H9 (cell line): ENCODE measurements around the gene LDHAL6B. TPM values are rescaled to one million over a fixed set of nuclear protein-coding genes. Genes with fewer than 3 reads are reported as not detected.
A peak's percentile ranks its signal among the peaks of the same experiment; 100 is the strongest.

Experiments used
- DNase-seq: peaks from one replicate; pipeline ENCODE4 v3.0.0-alpha.2; 2017
- H2AFZ ChIP-seq: one replicate; pipeline ENCODE4 v1.6.1; 2013; ENCODE audit warnings: mild to moderate bottlenecking, low read length, control low read depth, moderate library complexity
- H2AK5ac ChIP-seq: 2 replicates; pipeline ENCODE4 v1.6.1; 2013; ENCODE audit warnings: low read length, control low read depth, mixed read lengths; ENCODE audit not compliant: insufficient read length
- H2BK120ac ChIP-seq: one replicate; pipeline ENCODE4 v1.6.1; 2013; ENCODE audit warnings: low read depth, mild to moderate bottlenecking, low read length, control low read depth, inconsistent platforms; ENCODE audit not compliant: poor library complexity, severe bottlenecking
- H2BK12ac ChIP-seq: 2 replicates; pipeline ENCODE4 v1.6.1; 2013; ENCODE audit warnings: low read length, control low read depth, mixed read lengths, low read depth; ENCODE audit not compliant: insufficient read length
- H2BK15ac ChIP-seq: 2 replicates; pipeline ENCODE4 v1.6.1; 2013; ENCODE audit warnings: low read depth, low read length, control low read depth
- H2BK20ac ChIP-seq: one replicate; pipeline ENCODE4 v1.6.1; 2013; ENCODE audit warnings: low read depth, mild to moderate bottlenecking, low read length, control low read depth, inconsistent platforms; ENCODE audit not compliant: poor library complexity, severe bottlenecking
- H2BK5ac ChIP-seq: 2 replicates; pipeline ENCODE4 v1.6.1; 2013; ENCODE audit warnings: low read length, control low read depth, mixed read lengths; ENCODE audit not compliant: insufficient read length
- H3K14ac ChIP-seq: 2 replicates; pipeline ENCODE4 v1.6.1; 2013; ENCODE audit warnings: low read length, control low read depth; ENCODE audit not compliant: insufficient read depth
- H3K18ac ChIP-seq: 2 replicates; pipeline ENCODE4 v1.6.1; 2013; ENCODE audit warnings: low read depth, mild to moderate bottlenecking, mixed read lengths, low read length, control low read depth; ENCODE audit not compliant: insufficient read length
- H3K23ac ChIP-seq: 2 replicates; pipeline ENCODE4 v1.6.1; 2013; ENCODE audit warnings: low read length, control low read depth, mixed read lengths, low read depth; ENCODE audit not compliant: insufficient read length
- H3K23me2 ChIP-seq: 2 replicates; pipeline ENCODE4 v1.6.1; 2013; ENCODE audit warnings: low read depth, mild to moderate bottlenecking, mixed read lengths, low read length, control low read depth; ENCODE audit not compliant: insufficient read length, poor library complexity, severe bottlenecking
- H3K27ac ChIP-seq: 2 replicates; pipeline ENCODE4 v1.5.1; 2013; ENCODE audit warnings: low read length, control low read depth, mixed read lengths, low read depth; ENCODE audit not compliant: insufficient read length
- H3K27me3 ChIP-seq: 2 replicates; pipeline ENCODE4 v1.6.1; 2013; ENCODE audit warnings: low read length, control low read depth, inconsistent platforms; ENCODE audit not compliant: insufficient read depth
- H3K4ac ChIP-seq: 2 replicates; pipeline ENCODE4 v1.6.1; 2013; ENCODE audit warnings: low read depth, mild to moderate bottlenecking, control low read depth, inconsistent platforms, low read length, moderate library complexity
- H3K4me1 ChIP-seq: 2 replicates; pipeline ENCODE4 v1.6.1; 2013; ENCODE audit warnings: low read length, control low read depth, inconsistent platforms; ENCODE audit not compliant: insufficient read depth
- H3K4me2 ChIP-seq: 2 replicates; pipeline ENCODE4 v1.6.1; 2013; ENCODE audit warnings: low read length, control low read depth, mixed read lengths; ENCODE audit not compliant: insufficient read length, insufficient read depth
- H3K56ac ChIP-seq: 2 replicates; pipeline ENCODE4 v1.6.1; 2013; ENCODE audit warnings: low read depth, mild to moderate bottlenecking, mixed read lengths, low read length, control low read depth; ENCODE audit not compliant: insufficient read length
- H3K79me1 ChIP-seq: 2 replicates; pipeline ENCODE4 v1.6.1; 2013; ENCODE audit warnings: low read depth, mild to moderate bottlenecking, moderate library complexity, low read length, control low read depth, inconsistent platforms; ENCODE audit not compliant: insufficient read depth, poor library complexity, severe bottlenecking
- H3K79me2 ChIP-seq: 2 replicates; pipeline ENCODE4 v1.6.1; 2013; ENCODE audit warnings: low read length, control low read depth, inconsistent platforms; ENCODE audit not compliant: insufficient read depth
- H3K9ac ChIP-seq: 2 replicates; pipeline ENCODE4 v1.6.1; 2013; ENCODE audit warnings: low read length, control low read depth, mixed read lengths; ENCODE audit not compliant: insufficient read length; ENCODE audit errors: extremely low read depth
- H3K9me3 ChIP-seq: one replicate; pipeline ENCODE4 v1.6.1; 2013; ENCODE audit warnings: low read depth, low read length, inconsistent platforms; ENCODE audit not compliant: control insufficient read depth
- H3T11ph ChIP-seq: one replicate; pipeline ENCODE4 v1.6.1; 2013; ENCODE audit warnings: mild to moderate bottlenecking, low read length, control low read depth, inconsistent platforms
- H4K20me1 ChIP-seq: one replicate; pipeline ENCODE4 v1.6.1; 2013; ENCODE audit not compliant: control insufficient read depth, insufficient read length, insufficient read depth
- H4K5ac ChIP-seq: 2 replicates; pipeline ENCODE4 v1.6.1; 2013; ENCODE audit warnings: low read depth, mild to moderate bottlenecking, mixed read lengths, low read length, control low read depth; ENCODE audit not compliant: insufficient read length
- H4K8ac ChIP-seq: replicated peaks from 2 replicates; pipeline ENCODE4 v1.6.1; 2013; ENCODE audit warnings: low read length, control low read depth, mixed read lengths, low read depth; ENCODE audit not compliant: insufficient read length
- H4K91ac ChIP-seq: 2 replicates; pipeline ENCODE4 v1.6.1; 2013; ENCODE audit warnings: low read depth, mild to moderate bottlenecking, moderate library complexity, mixed read lengths, low read length, control low read depth; ENCODE audit not compliant: insufficient read length
- H3K27ac Mint-ChIP-seq, 3 experiments: 2 replicates in 2 of 3; 3 replicates in 1 of 3; pipeline ENCODE4 v1.8.0; 2020 to 2021; ENCODE audit warnings: mixed read lengths in 3 of 3, mild to moderate bottlenecking in 1 of 3, moderate library complexity in 1 of 3
- H3K27me3 Mint-ChIP-seq: 2 replicates; pipeline ENCODE4 v1.8.0; 2021; ENCODE audit warnings: low read depth, mild to moderate bottlenecking, moderate library complexity, mixed read lengths
- H3K36me3 Mint-ChIP-seq, 3 experiments: 2 replicates in 2 of 3; 3 replicates in 1 of 3; pipeline ENCODE4 v1.8.0; 2020 to 2021; ENCODE audit warnings: low read depth in 3 of 3, mixed read lengths in 3 of 3; ENCODE audit not compliant: insufficient read depth in 1 of 3
- H3K4me1 Mint-ChIP-seq, 2 experiments: 2 replicates each; pipeline ENCODE4 v1.8.0; 2020; ENCODE audit warnings: mixed read lengths in 2 of 2
- H3K4me3 Mint-ChIP-seq, 2 experiments: 2 replicates in 1 of 2; 3 replicates in 1 of 2; pipeline ENCODE4 v1.8.0; 2020 to 2021; ENCODE audit warnings: mild to moderate bottlenecking in 2 of 2, mixed read lengths in 2 of 2, moderate library complexity in 1 of 2
- H3K9me3 Mint-ChIP-seq, 2 experiments: 2 replicates in 1 of 2; 3 replicates in 1 of 2; pipeline ENCODE4 v1.8.0; 2020; ENCODE audit warnings: mild to moderate bottlenecking in 2 of 2, mixed read lengths in 2 of 2, moderate library complexity in 1 of 2
- CTCF ChIP-seq: fragments of 200-600 bp; sonication (generic); conservative IDR thresholded peaks from 3 replicates; pipeline ENCODE4 v1.8.0; 2021; ENCODE audit warnings: antibody characterized with exemption, mild to moderate bottlenecking
- WGBS: extraction: QIAGEN DNeasy Blood & Tissue Kit; methylation state at CpG from one replicate; pipeline ENCODE4 v1.1.7; 2013; ENCODE audit warnings: missing lambda C conversion rate, low lambda C conversion rate, mixed read lengths; ENCODE audit not compliant: insufficient read length; ENCODE audit errors: extremely low coverage; 5-methylcytosine and 5-hydroxymethylcytosine counted together
- total RNA-seq: library from RNA; stranded (reverse); gene quantifications from 2 replicates; pipeline ENCODE4 v1.2.1, GENCODE V29; 2021

Gene LDHAL6B
- total RNA-seq, 1 experiment from 2014 or later: not detected

- H3K4me1 ChIP-seq: no peaks in the 10 kb centered on the region
- TF ChIP-seq CTCF: no peak
- H2BK5ac ChIP-seq: no peak overlapping the region
- Mint-ChIP-seq H3K36me3 (peaks cover 3 to 68% (median 62%) of the 10 kb centered on the region in 3 experiments; a peak in 6 of 7 replicates), H3K4me1 (no peaks in the 10 kb centered on the region), H3K9me3 (no peaks in the 10 kb centered on the region), H3K27ac (peak overlapping the region in 1 of 3 experiments; percentile 34; a peak in 3 of 7 replicates), H3K4me3 (no peak overlapping the region), H3K27me3 (no peaks in the 10 kb centered on the region)
- no peaks in the 10 kb centered on the region for H3K27me3 ChIP-seq
- no peak overlapping the region for H2BK15ac ChIP-seq
- H3K79me1 ChIP-seq: no peaks in the 10 kb centered on the region
- H2AFZ ChIP-seq: no peak overlapping the region
- H3K23ac ChIP-seq: no peak overlapping the region
- H3K56ac ChIP-seq: no peak overlapping the region
- no peak overlapping the region for H2BK20ac ChIP-seq
- H4K5ac ChIP-seq: no peak overlapping the region
- no peaks in the 10 kb centered on the region for H3K9me3 ChIP-seq
- no peak overlapping the region for H3T11ph ChIP-seq
- no peak overlapping the region for H3K14ac ChIP-seq
- H3K79me2 ChIP-seq: no peaks in the 10 kb centered on the region
- WGBS: no CpG with 5 or more reads among the region's 5 CpGs
- no peak for DNase-seq
- no peak overlapping the region for H2BK12ac ChIP-seq
- no peak overlapping the region for H3K18ac ChIP-seq
- no peaks in the 10 kb centered on the region for H3K23me2 ChIP-seq
- H4K8ac ChIP-seq: no peak overlapping the region
- H3K9ac ChIP-seq: no peak overlapping the region
- no peak overlapping the region for H4K91ac ChIP-seq
- H2AK5ac ChIP-seq: no peak overlapping the region
- H3K4ac ChIP-seq: no peak overlapping the region
- H2BK120ac ChIP-seq: no peak overlapping the region
- H4K20me1 ChIP-seq: no peaks in the 10 kb centered on the region
- H3K27ac ChIP-seq: no peak overlapping the region
- no peak overlapping the region for H3K4me2 ChIP-seq
Measured at GRCh38 chr15:59216911-59217310, 10.3 kb downstream of the LDHAL6B start.
